Neural cell (in vitro differentiated cells): Measurements from ENCODE around the gene SLC22A3. TPM values are rescaled to one million over a fixed set of nuclear protein-coding genes. Genes with fewer than 3 reads are reported as not detected.

ENCODE experiments used
- H2AFZ ChIP-seq: fragments of 200-600, 300-800 bp; sonication (generic), shearing (Covaris generic); 2 replicates; pipeline ENCODE4 v1.6.0; 2014; ENCODE audit warnings: low read depth, mild to moderate bottlenecking, antibody characterized with exemption, low read length, moderate library complexity
- H3F3A ChIP-seq: fragments of 200-600 bp; shearing (Covaris generic); 2 replicates; pipeline ENCODE4 v1.6.1; 2016; ENCODE audit warnings: mild to moderate bottlenecking, moderate library complexity, mixed read lengths, antibody characterized with exemption, low read length; ENCODE audit not compliant: insufficient read depth, poor library complexity, severe bottlenecking
- H3K27ac ChIP-seq: fragments of 200-600, 300-800 bp; sonication (generic), shearing (Covaris generic); 2 replicates; pipeline ENCODE4 v1.5.1; 2014; ENCODE audit warnings: mild to moderate bottlenecking, low read length, moderate library complexity
- H3K27me3 ChIP-seq: fragments of 300-800, 200-600 bp; sonication (generic), shearing (Covaris generic); 2 replicates; pipeline ENCODE4 v1.6.0; 2014; ENCODE audit warnings: mild to moderate bottlenecking, low read depth, low read length, moderate library complexity; ENCODE audit not compliant: insufficient read depth
- H3K36me3 ChIP-seq: fragments of 300-800, 200-600 bp; sonication (generic), shearing (Covaris generic); 2 replicates; pipeline ENCODE4 v1.5.1; 2014; ENCODE audit warnings: mild to moderate bottlenecking, antibody characterized with exemption, low read length, moderate library complexity; ENCODE audit not compliant: insufficient read depth
- H3K4me2 ChIP-seq: fragments of 300-800, 200-600 bp; sonication (generic), shearing (Covaris generic); 2 replicates; pipeline ENCODE4 v1.6.0; 2014; ENCODE audit warnings: mild to moderate bottlenecking, low read length
- H3K4me3 ChIP-seq: fragments of 300-800, 200-600 bp; sonication (generic), shearing (Covaris generic); 2 replicates; pipeline ENCODE4 v1.5.1; 2014; ENCODE audit warnings: mild to moderate bottlenecking, low read length, moderate library complexity
- H3K79me2 ChIP-seq: fragments of 200-600 bp; shearing (Covaris generic); replicated peaks from 2 replicates; pipeline ENCODE4 v1.6.0; 2014; ENCODE audit warnings: mild to moderate bottlenecking, low read length, moderate library complexity; ENCODE audit not compliant: insufficient read depth
- H3K9ac ChIP-seq: fragments of 300-800, 200-600 bp; sonication (generic), shearing (Covaris generic); 2 replicates; pipeline ENCODE4 v1.6.1; 2016; ENCODE audit warnings: mild to moderate bottlenecking, low read length, mixed read lengths
- H3K9me2 ChIP-seq: fragments of 200-600 bp; shearing (Covaris generic); 2 replicates; pipeline ENCODE4 v1.6.1; 2016; ENCODE audit warnings: mild to moderate bottlenecking, low read length, mixed read lengths; ENCODE audit not compliant: insufficient read depth
- H3K9me3 ChIP-seq: fragments of 200-600, 300-800 bp; sonication (generic), shearing (Covaris generic); 2 replicates; pipeline ENCODE4 v1.6.1; 2016; ENCODE audit warnings: mild to moderate bottlenecking, mixed run types, low read length, moderate library complexity, mixed read lengths
- H4K20me1 ChIP-seq: fragments of 200-600 bp; shearing (Covaris generic); 2 replicates; pipeline ENCODE4 v1.6.1; 2016; ENCODE audit warnings: mild to moderate bottlenecking, mixed run types; ENCODE audit not compliant: insufficient read depth
- EP300 ChIP-seq: fragments of 450-650 bp; conservative IDR thresholded peaks from 2 replicates; pipeline ENCODE4 v1.6.1; 2014; ENCODE audit warnings: antibody characterized with exemption, mild to moderate bottlenecking, moderate library complexity; ENCODE audit not compliant: poor library complexity, severe bottlenecking
- EZH2 ChIP-seq: fragments of 200-600, 300-800 bp; shearing (Covaris generic), sonication (generic); IDR thresholded peaks from 2 replicates; pipeline ENCODE4 v1.6.1; 2014; ENCODE audit warnings: antibody characterized with exemption, low read length, borderline replicate concordance, mild to moderate bottlenecking; ENCODE audit not compliant: insufficient read depth, poor library complexity, severe bottlenecking
- MXI1 ChIP-seq: fragments of 450-650 bp; conservative IDR thresholded peaks from 2 replicates; pipeline ENCODE4 v1.6.1; 2014; ENCODE audit warnings: antibody characterized with exemption, mild to moderate bottlenecking; ENCODE audit not compliant: poor library complexity, severe bottlenecking
- POLR2AphosphoS5 ChIP-seq: IDR thresholded peaks from 2 replicates; pipeline ENCODE4 v1.6.1; 2012
- RAD21 ChIP-seq: fragments of 450-650 bp; conservative IDR thresholded peaks from 2 replicates; pipeline ENCODE4 v1.6.1; 2014; ENCODE audit warnings: antibody characterized with exemption, mild to moderate bottlenecking, moderate library complexity
- SMC3 ChIP-seq: fragments of 450-650 bp; conservative IDR thresholded peaks from 2 replicates; pipeline ENCODE4 v1.6.1; 2014; ENCODE audit warnings: antibody characterized with exemption, mild to moderate bottlenecking, moderate library complexity; ENCODE audit not compliant: poor library complexity
- TAF1 ChIP-seq: IDR thresholded peaks from 2 replicates; pipeline ENCODE4 v1.6.1; 2012; ENCODE audit warnings: low read depth
- polyA minus RNA-seq: library from RNA; depleted of rRNA, polyadenylated mRNA; stranded (reverse); fragments of >200 nt; gene quantifications from 2 replicates; pipeline ENCODE4 v1.2.3, GENCODE V29; 2014
- polyA plus RNA-seq: library from polyadenylated mRNA; depleted of rRNA; stranded (reverse); fragments of >200 nt; gene quantifications from 2 replicates; pipeline ENCODE4 v1.2.3, GENCODE V29; 2014
- TF ChIP-seq, protein P1 (sequence below): IDR thresholded peaks from 2 replicates; pipeline ENCODE4 v1.6.1; 2012; ENCODE audit warnings: borderline replicate concordance
- TF ChIP-seq, protein P2 (sequence below): fragments of 450-650 bp; IDR thresholded peaks from 2 replicates; pipeline ENCODE4 v1.5.1; 2014; ENCODE audit warnings: antibody characterized with exemption, mild to moderate bottlenecking, moderate library complexity; ENCODE audit not compliant: poor library complexity, severe bottlenecking

SLC22A3 gene, protein sequence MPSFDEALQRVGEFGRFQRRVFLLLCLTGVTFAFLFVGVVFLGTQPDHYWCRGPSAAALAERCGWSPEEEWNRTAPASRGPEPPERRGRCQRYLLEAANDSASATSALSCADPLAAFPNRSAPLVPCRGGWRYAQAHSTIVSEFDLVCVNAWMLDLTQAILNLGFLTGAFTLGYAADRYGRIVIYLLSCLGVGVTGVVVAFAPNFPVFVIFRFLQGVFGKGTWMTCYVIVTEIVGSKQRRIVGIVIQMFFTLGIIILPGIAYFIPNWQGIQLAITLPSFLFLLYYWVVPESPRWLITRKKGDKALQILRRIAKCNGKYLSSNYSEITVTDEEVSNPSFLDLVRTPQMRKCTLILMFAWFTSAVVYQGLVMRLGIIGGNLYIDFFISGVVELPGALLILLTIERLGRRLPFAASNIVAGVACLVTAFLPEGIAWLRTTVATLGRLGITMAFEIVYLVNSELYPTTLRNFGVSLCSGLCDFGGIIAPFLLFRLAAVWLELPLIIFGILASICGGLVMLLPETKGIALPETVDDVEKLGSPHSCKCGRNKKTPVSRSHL
- polyA plus RNA-seq (0.10 TPM in 1 of 2 replicates, not detected in the other), polyA minus RNA-seq (0.23 TPM in 1 of 2 replicates, not detected in the other)

DNA sequence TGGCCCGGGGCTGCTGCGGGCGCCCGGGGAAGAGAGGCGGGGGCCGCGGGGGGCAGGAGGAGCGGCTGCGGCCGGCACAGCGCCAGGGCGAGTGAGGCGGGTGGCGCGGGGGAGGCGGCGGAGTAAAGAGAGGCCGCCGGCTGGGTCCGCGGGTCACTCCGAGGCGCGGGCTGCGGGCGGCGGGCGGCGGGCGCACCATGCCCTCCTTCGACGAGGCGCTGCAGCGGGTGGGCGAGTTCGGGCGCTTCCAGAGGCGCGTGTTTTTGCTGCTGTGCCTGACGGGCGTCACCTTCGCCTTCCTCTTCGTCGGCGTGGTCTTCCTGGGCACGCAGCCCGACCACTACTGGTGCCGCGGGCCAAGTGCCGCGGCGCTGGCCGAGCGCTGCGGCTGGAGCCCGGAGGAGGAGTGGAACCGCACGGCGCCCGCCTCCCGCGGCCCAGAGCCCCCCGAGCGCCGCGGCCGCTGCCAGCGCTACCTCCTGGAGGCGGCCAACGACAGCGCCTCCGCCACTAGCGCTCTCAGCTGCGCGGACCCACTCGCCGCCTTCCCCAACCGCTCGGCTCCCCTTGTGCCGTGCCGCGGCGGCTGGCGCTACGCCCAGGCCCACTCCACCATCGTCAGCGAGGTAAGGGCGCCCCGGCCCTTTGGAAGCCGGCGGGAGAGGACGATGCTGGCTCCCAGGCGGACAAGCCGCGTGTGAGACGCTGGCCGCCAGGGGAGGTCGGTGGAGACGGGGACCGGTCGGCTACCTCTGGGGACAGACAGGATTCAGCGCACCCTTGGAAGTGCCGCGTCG is at the start of gene SLC22A3:
Gene SLC22A3, plus strand, starts transcription at position 156 of the 797 bp plus-strand sequence. Its CDS starts 42 bp downstream, at position 198.
- TF ChIP-seq, protein P1, sequence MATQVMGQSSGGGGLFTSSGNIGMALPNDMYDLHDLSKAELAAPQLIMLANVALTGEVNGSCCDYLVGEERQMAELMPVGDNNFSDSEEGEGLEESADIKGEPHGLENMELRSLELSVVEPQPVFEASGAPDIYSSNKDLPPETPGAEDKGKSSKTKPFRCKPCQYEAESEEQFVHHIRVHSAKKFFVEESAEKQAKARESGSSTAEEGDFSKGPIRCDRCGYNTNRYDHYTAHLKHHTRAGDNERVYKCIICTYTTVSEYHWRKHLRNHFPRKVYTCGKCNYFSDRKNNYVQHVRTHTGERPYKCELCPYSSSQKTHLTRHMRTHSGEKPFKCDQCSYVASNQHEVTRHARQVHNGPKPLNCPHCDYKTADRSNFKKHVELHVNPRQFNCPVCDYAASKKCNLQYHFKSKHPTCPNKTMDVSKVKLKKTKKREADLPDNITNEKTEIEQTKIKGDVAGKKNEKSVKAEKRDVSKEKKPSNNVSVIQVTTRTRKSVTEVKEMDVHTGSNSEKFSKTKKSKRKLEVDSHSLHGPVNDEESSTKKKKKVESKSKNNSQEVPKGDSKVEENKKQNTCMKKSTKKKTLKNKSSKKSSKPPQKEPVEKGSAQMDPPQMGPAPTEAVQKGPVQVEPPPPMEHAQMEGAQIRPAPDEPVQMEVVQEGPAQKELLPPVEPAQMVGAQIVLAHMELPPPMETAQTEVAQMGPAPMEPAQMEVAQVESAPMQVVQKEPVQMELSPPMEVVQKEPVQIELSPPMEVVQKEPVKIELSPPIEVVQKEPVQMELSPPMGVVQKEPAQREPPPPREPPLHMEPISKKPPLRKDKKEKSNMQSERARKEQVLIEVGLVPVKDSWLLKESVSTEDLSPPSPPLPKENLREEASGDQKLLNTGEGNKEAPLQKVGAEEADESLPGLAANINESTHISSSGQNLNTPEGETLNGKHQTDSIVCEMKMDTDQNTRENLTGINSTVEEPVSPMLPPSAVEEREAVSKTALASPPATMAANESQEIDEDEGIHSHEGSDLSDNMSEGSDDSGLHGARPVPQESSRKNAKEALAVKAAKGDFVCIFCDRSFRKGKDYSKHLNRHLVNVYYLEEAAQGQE = no peak
- TF ChIP-seq, protein P2, sequence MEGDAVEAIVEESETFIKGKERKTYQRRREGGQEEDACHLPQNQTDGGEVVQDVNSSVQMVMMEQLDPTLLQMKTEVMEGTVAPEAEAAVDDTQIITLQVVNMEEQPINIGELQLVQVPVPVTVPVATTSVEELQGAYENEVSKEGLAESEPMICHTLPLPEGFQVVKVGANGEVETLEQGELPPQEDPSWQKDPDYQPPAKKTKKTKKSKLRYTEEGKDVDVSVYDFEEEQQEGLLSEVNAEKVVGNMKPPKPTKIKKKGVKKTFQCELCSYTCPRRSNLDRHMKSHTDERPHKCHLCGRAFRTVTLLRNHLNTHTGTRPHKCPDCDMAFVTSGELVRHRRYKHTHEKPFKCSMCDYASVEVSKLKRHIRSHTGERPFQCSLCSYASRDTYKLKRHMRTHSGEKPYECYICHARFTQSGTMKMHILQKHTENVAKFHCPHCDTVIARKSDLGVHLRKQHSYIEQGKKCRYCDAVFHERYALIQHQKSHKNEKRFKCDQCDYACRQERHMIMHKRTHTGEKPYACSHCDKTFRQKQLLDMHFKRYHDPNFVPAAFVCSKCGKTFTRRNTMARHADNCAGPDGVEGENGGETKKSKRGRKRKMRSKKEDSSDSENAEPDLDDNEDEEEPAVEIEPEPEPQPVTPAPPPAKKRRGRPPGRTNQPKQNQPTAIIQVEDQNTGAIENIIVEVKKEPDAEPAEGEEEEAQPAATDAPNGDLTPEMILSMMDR = peak; percentile 38
- TF ChIP-seq SMC3 (no peak), MXI1 (peak; percentile 21), RAD21 (no peak), TAF1 (no peak), POLR2AphosphoS5 (no peak), EZH2 (no peak)
- Histone ChIP-seq H3K4me3 (peak within 1 kb of the TSS; percentile 79), H3K79me2 (no peaks in the 10 kb centered on the region), H3K4me2 (peak within 1 kb of the TSS; percentile 51), H2AFZ (no peak within 1 kb of the TSS), H3K27ac (no peak within 1 kb of the TSS), H3K9me3 (no peaks in the 10 kb centered on the region), H4K20me1 (no peaks in the 10 kb centered on the region), H3K27me3 (peaks cover 45% of the 10 kb centered on the region), H3F3A (no peaks in the 10 kb centered on the region), H3K36me3 (no peaks in the 10 kb centered on the region), H3K9ac (peak within 1 kb of the TSS; percentile 43), H3K9me2 (no peaks in the 10 kb centered on the region)

GRCh38 chr6:160299559-160299958 is 48.6 kb upstream of the SLC22A3 start:
- TF ChIP-seq EZH2 (no peak), RAD21 (no peak), SMC3 (no peak), MXI1 (no peak), EP300 (no peak), POLR2AphosphoS5 (no peak), TAF1 (no peak)
- TF ChIP-seq, protein P2 = no peak
- TF ChIP-seq, protein P1 = no peak
- Histone ChIP-seq H3K27me3 (no peaks in the 10 kb centered on the region), H2AFZ (no peak overlapping the region)

More at GRCh38 chr6:160299559-160299958, 48.6 kb upstream of the SLC22A3 start:
- H3K9me3 ChIP-seq = no peaks in the 10 kb centered on the region
- no peak overlapping the region for H3K4me3 ChIP-seq
- no peaks in the 10 kb centered on the region for H3K36me3 ChIP-seq
- H4K20me1 ChIP-seq = no peaks in the 10 kb centered on the region
- H3F3A ChIP-seq = no peaks in the 10 kb centered on the region
- no peak overlapping the region for H3K9ac ChIP-seq
- no peaks in the 10 kb centered on the region for H3K9me2 ChIP-seq
- H3K79me2 ChIP-seq = no peaks in the 10 kb centered on the region
- no peak overlapping the region for H3K27ac ChIP-seq
- no peak overlapping the region for H3K4me2 ChIP-seq
